H1 (cell line): ENCODE data around the gene AADAC. TPM values are rescaled to one million over a fixed set of nuclear protein-coding genes. Genes with fewer than 3 reads are reported as not detected.

Experiments used
- CTCF ChIA-PET: fragments of 300-600 bp; sonication (Branson Sonifier 250); formaldehyde crosslinking; loops from one replicate; lab custom pipeline; 2021; ENCODE audit not compliant: partially characterized antibody; lab: Charles Lee
- POLR2A ChIA-PET: fragments of 300-600 bp; sonication (Branson Sonifier 250); formaldehyde crosslinking; loops from one replicate; lab custom pipeline; 2021; ENCODE audit warnings: inconsistent platforms; ENCODE audit not compliant: partially characterized antibody; lab: Charles Lee
- DNase-seq, 2 experiments: peaks; one replicate each; pipeline versions ENCODE4 v3.0.0 to v3.0.0-alpha.2; 2010 to 2022; ENCODE audit warnings: low spot score in 2 of 2, low read depth in 1 of 2, mixed read lengths in 1 of 2
- FAIRE-seq: peaks from 2 replicates; lab custom pipeline; 2011; peaks lifted over from hg19 to GRCh38; lab: Jason Lieb, UNC
- H2AFZ ChIP-seq: 2 replicates; pipeline ENCODE4 v1.8.1; 2012; ENCODE audit warnings: low read length, inconsistent platforms
- H2AK5ac ChIP-seq: 2 replicates; pipeline ENCODE4 v1.6.1; 2013; ENCODE audit warnings: low read depth, low read length
- H2BK120ac ChIP-seq: replicated peaks from 2 replicates; pipeline ENCODE3; 2013; ENCODE audit warnings: low read depth, low read length, inconsistent platforms
- H2BK12ac ChIP-seq: 2 replicates; pipeline ENCODE4 v1.6.1; 2013; ENCODE audit warnings: low read depth, low read length
- H2BK15ac ChIP-seq: 2 replicates; pipeline ENCODE4 v1.6.1; 2013; ENCODE audit warnings: low read length
- H2BK20ac ChIP-seq: 2 replicates; pipeline ENCODE4 v1.6.1; 2013; ENCODE audit warnings: low read length
- H2BK5ac ChIP-seq: 2 replicates; pipeline ENCODE4 v1.6.1; 2013; ENCODE audit warnings: low read depth, low read length
- H3K14ac ChIP-seq: 2 replicates; pipeline ENCODE4 v1.6.1; 2013; ENCODE audit warnings: inconsistent platforms; ENCODE audit not compliant: insufficient read length
- H3K18ac ChIP-seq: 2 replicates; pipeline ENCODE4 v1.6.1; 2013; ENCODE audit warnings: low read length; ENCODE audit errors: extremely low read depth
- H3K23ac ChIP-seq: 2 replicates; pipeline ENCODE4 v1.6.1; 2013; ENCODE audit warnings: inconsistent platforms; ENCODE audit not compliant: insufficient read length
- H3K23me2 ChIP-seq: 2 replicates; pipeline ENCODE4 v1.6.1; 2013; ENCODE audit warnings: low read depth, low read length
- H3K27ac ChIP-seq: 2 replicates; pipeline ENCODE4 v1.6.1; 2011; ENCODE audit warnings: low read depth, low read length, inconsistent platforms
- H3K27me3 ChIP-seq, 4 experiments: replicated peaks in 1 of 4; 1 replicate in 1 of 4; 2 replicates in 3 of 4; pipeline versions ENCODE4 v1.6.1 to v1.8.1; 2011 to 2013; ENCODE audit warnings: low read length in 3 of 4, mild to moderate bottlenecking in 3 of 4, inconsistent platforms in 2 of 4, mixed read lengths in 2 of 4, moderate library complexity in 1 of 4; ENCODE audit not compliant: control insufficient read depth in 3 of 4, insufficient read depth in 3 of 4; ENCODE audit errors: extremely low read depth in 1 of 4
- H3K36me3 ChIP-seq, 4 experiments: 2 replicates each; pipeline versions ENCODE4 v1.6.1 to v1.8.1; 2011 to 2013; ENCODE audit warnings: mild to moderate bottlenecking in 4 of 4, low read length in 3 of 4, moderate library complexity in 2 of 4, control low read depth in 1 of 4, inconsistent platforms in 1 of 4; ENCODE audit not compliant: insufficient read depth in 4 of 4, control insufficient read depth in 2 of 4
- H3K4ac ChIP-seq: replicated peaks from 2 replicates; pipeline ENCODE3; 2013; ENCODE audit warnings: low read length, low read depth, mixed read lengths, inconsistent platforms; ENCODE audit not compliant: insufficient read length
- H3K4me1 ChIP-seq, 4 experiments: replicated peaks in 1 of 4; 1 replicate in 1 of 4; 2 replicates in 3 of 4; pipeline versions ENCODE4 v1.6.1 to v1.8.1; 2011 to 2013; ENCODE audit warnings: low read length in 3 of 4, inconsistent platforms in 2 of 4, mixed read lengths in 1 of 4; ENCODE audit not compliant: insufficient read depth in 4 of 4, control insufficient read depth in 3 of 4
- H3K4me2 ChIP-seq, 2 experiments: 2 replicates each; pipeline versions ENCODE4 v1.6.1 to v1.8.1; 2011 to 2013; ENCODE audit warnings: low read depth in 2 of 2, low read length in 2 of 2, control low read depth in 1 of 2, inconsistent platforms in 1 of 2, mild to moderate bottlenecking in 1 of 2; ENCODE audit not compliant: insufficient read depth in 1 of 2
- H3K4me3 ChIP-seq, 4 experiments: fragments of 200-600, 300-600 bp in 1 of 4; sonication (generic), shearing (Covaris generic), sonication (Bioruptor Twin) in 1 of 4; 2 replicates each; pipeline versions ENCODE4 v1.5.1 to v1.8.1; 2011 to 2016; ENCODE audit warnings: low read length in 4 of 4, low read depth in 3 of 4, control low read depth in 2 of 4, inconsistent platforms in 2 of 4, mild to moderate bottlenecking in 2 of 4, mixed read lengths in 1 of 4, moderate library complexity in 1 of 4; ENCODE audit not compliant: insufficient read depth in 2 of 4; ENCODE audit errors: extremely low read depth in 1 of 4
- H3K56ac ChIP-seq: replicated peaks from 2 replicates; pipeline ENCODE3; 2013; ENCODE audit warnings: low read depth, mild to moderate bottlenecking, mixed read lengths, low read length, inconsistent platforms; ENCODE audit not compliant: insufficient read length
- H3K79me1 ChIP-seq: 2 replicates; pipeline ENCODE4 v1.6.1; 2013; ENCODE audit warnings: low read depth, low read length, control low read depth
- H3K79me2 ChIP-seq, 2 experiments: 2 replicates each; pipeline versions ENCODE4 v1.6.1 to v1.8.1; 2012 to 2013; ENCODE audit warnings: low read length in 2 of 2, mild to moderate bottlenecking in 2 of 2, inconsistent platforms in 1 of 2; ENCODE audit not compliant: insufficient read depth in 2 of 2, control insufficient read depth in 1 of 2
- H3K9ac ChIP-seq, 4 experiments: replicated peaks in 1 of 4; 1 replicate in 1 of 4; 2 replicates in 3 of 4; pipeline versions ENCODE4 v1.6.1 to v1.8.1; 2011 to 2013; ENCODE audit warnings: low read depth in 3 of 4, low read length in 3 of 4, control low read depth in 2 of 4, mild to moderate bottlenecking in 2 of 4, moderate library complexity in 2 of 4, inconsistent platforms in 1 of 4; ENCODE audit errors: extremely low read depth in 1 of 4
- H3K9me3 ChIP-seq, 2 experiments: 2 replicates each; pipeline versions ENCODE4 v1.6.1 to v1.8.1; 2012 to 2013; ENCODE audit warnings: mild to moderate bottlenecking in 2 of 2, moderate library complexity in 2 of 2, control low read depth in 1 of 2, inconsistent platforms in 1 of 2, low read depth in 1 of 2, low read length in 1 of 2, mixed read lengths in 1 of 2; ENCODE audit not compliant: insufficient read depth in 2 of 2
- H4K20me1 ChIP-seq, 2 experiments: replicated peaks in 1 of 2; 2 replicates each; pipeline versions ENCODE3 to v1.8.1; 2011 to 2013; ENCODE audit warnings: inconsistent platforms in 2 of 2, low read length in 2 of 2, mild to moderate bottlenecking in 1 of 2; ENCODE audit not compliant: insufficient read depth in 2 of 2, control insufficient read depth in 1 of 2
- H4K5ac ChIP-seq: 2 replicates; pipeline ENCODE4 v1.6.1; 2013; ENCODE audit warnings: low read length, low read depth, mixed read lengths, inconsistent platforms; ENCODE audit not compliant: insufficient read length
- H4K8ac ChIP-seq: 2 replicates; pipeline ENCODE4 v1.8.0; 2013; ENCODE audit warnings: mild to moderate bottlenecking, moderate library complexity, low read length, inconsistent platforms; ENCODE audit not compliant: insufficient read depth; ENCODE audit errors: extremely low read depth
- H4K91ac ChIP-seq: replicated peaks from 2 replicates; pipeline ENCODE3; 2013; ENCODE audit warnings: low read length, mixed read lengths, inconsistent platforms; ENCODE audit not compliant: insufficient read length
- EZH2 ChIP-seq: fragments of 200-600 bp; sonication (generic); IDR thresholded peaks from 2 replicates; pipeline ENCODE4 v1.7.1; 2012; ENCODE audit warnings: low read depth, mild to moderate bottlenecking, moderate library complexity, low read length, inconsistent platforms; ENCODE audit not compliant: severe bottlenecking
- polyA plus RNA-seq, 7 experiments: library from polyadenylated mRNA; depleted of rRNA in 3 of 7; stranded (reverse) in 5 of 7; unstranded in 2 of 7; fragments of >200 nt in 5 of 7; fragments of 200-250 nt in 2 of 7; gene quantifications; 1 replicate in 5 of 7; 2 replicates in 1 of 7; 4 replicates in 1 of 7; pipeline versions ENCODE4 v1.2.1 to v1.2.3, GENCODE V29; 2011 to 2013; ENCODE audit warnings: missing spikeins in 2 of 7, mixed read lengths in 2 of 7
- total RNA-seq: library from RNA; stranded (reverse); fragmentation: NEBNext Ultra II Directional; extraction: Animal tissue kit (Norgen Biotek cat#: 25700); gene quantifications from 2 replicates; pipeline ENCODE4 v1.2.1, GENCODE V29; 2021

The AADAC gene
- total and polyA plus RNA-seq, 2 of the 8 experiments (the other 6 are each of a cell fraction or from before 2014, with no cell fraction given): not detected

DNA sequence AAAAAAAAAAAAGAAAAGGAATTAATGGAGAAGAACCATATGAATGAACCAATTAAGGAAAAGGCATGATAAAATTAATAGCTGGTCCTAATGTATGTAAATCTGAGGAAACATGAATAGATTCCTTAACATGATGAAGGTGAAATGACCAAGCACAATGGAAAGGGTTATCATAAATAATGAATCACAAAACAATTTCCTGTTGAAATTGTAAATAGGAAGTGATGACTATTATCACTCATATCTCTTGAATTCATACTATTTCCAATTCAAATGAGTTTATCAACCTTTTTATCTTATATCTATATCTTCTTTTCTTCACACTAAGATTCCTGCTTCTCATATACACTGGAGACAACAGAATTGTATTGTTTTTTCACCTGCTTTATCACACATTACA is 48.2 kb upstream of the AADAC start:
- Histone ChIP-seq H4K91ac (no peak overlapping the region), H2BK15ac (no peak overlapping the region), H3K56ac (no peak overlapping the region), H3K4me2 (no peak overlapping the region), H3K4ac (no peak overlapping the region), H3K18ac (no peak overlapping the region), H3K9ac (no peak overlapping the region), H3K27me3 (no peaks in the 10 kb centered on the region), H4K20me1 (no peaks in the 10 kb centered on the region), H3K79me2 (no peaks in the 10 kb centered on the region), H3K79me1 (no peaks in the 10 kb centered on the region), H3K4me1 (no peaks in the 10 kb centered on the region), H2BK120ac (no peak overlapping the region), H3K27ac (no peak overlapping the region), H3K23me2 (no peaks in the 10 kb centered on the region), H2AK5ac (no peak overlapping the region), H3K23ac (no peak overlapping the region), H2BK12ac (no peak overlapping the region), H3K36me3 (no peaks in the 10 kb centered on the region), H3K9me3 (no peaks in the 10 kb centered on the region)
- FAIRE-seq: no peak
- POLR2A ChIA-PET: no interaction called here
- CTCF ChIA-PET: no interaction called here
- TF ChIP-seq EZH2: no peak
- TF ChIP-seq, all 59 proteins: peak for 0
- Histone ChIP-seq H2BK20ac (no peak overlapping the region), H4K8ac (no peak overlapping the region), H3K14ac (no peak overlapping the region), H2BK5ac (no peak overlapping the region), H3K4me3 (no peak overlapping the region), H4K5ac (no peak overlapping the region), H2AFZ (no peak overlapping the region)
- no peak for DNase-seq
